Chondrocyte (in vitro differentiated cells): ENCODE data around the gene KCNJ4. TPM values are rescaled to one million over a fixed set of nuclear protein-coding genes. Genes with fewer than 3 reads are reported as not detected.

Experiments
- DNase-seq: peaks from one replicate; pipeline ENCODE4 v3.0.0; 2021; ENCODE audit warnings: mixed read lengths, low spot score
- H3K27ac Mint-ChIP-seq: one replicate; pipeline ENCODE4 v1.8.0; 2021; ENCODE audit warnings: mild to moderate bottlenecking, moderate library complexity, mixed read lengths; ENCODE audit not compliant: unreplicated experiment
- H3K27me3 Mint-ChIP-seq: 2 replicates; pipeline ENCODE4 v1.8.0; 2021; ENCODE audit warnings: low read depth, mixed read lengths
- H3K36me3 Mint-ChIP-seq: 2 replicates; pipeline ENCODE4 v1.8.0; 2021; ENCODE audit warnings: low read depth, mixed read lengths
- H3K4me1 Mint-ChIP-seq: 2 replicates; pipeline ENCODE4 v1.8.0; 2021; ENCODE audit warnings: low read depth, mild to moderate bottlenecking, mixed read lengths
- H3K4me3 Mint-ChIP-seq: one replicate; pipeline ENCODE4 v1.8.0; 2021; ENCODE audit warnings: mild to moderate bottlenecking, moderate library complexity, mixed read lengths; ENCODE audit not compliant: unreplicated experiment
- H3K9me3 Mint-ChIP-seq: 2 replicates; pipeline ENCODE4 v1.8.0; 2021; ENCODE audit warnings: low read depth, mixed read lengths
- CTCF ChIP-seq: fragments of 200-600 bp; sonication (generic); IDR thresholded peaks from 2 replicates; pipeline ENCODE4 v1.5.0; 2021; ENCODE audit warnings: antibody characterized with exemption, mild to moderate bottlenecking, moderate library complexity
- total RNA-seq: library from RNA; stranded (reverse); gene quantifications from 3 replicates; pipeline ENCODE4 v1.2.1, GENCODE V29; 2021

The KCNJ4 gene
- total RNA-seq, 1 donor from 2014 or later, result 0.27 TPM

- H3K9me3 Mint-ChIP-seq, result no peaks in the 10 kb centered on the region
- no peak overlapping the region for H3K27ac Mint-ChIP-seq
- H3K4me3 Mint-ChIP-seq, result no peak overlapping the region
- no peaks in the 10 kb centered on the region for H3K4me1 Mint-ChIP-seq
- DNase-seq, result no peak
- no peak for TF ChIP-seq CTCF
- H3K36me3 Mint-ChIP-seq, result no peaks in the 10 kb centered on the region
- no peaks in the 10 kb centered on the region for H3K27me3 Mint-ChIP-seq
Measured at GRCh38 chr22:38424525-38425080, 30.4 kb downstream of the KCNJ4 start.

- no peak for TF ChIP-seq CTCF
- Mint-ChIP-seq H3K27me3 (no peaks in the 10 kb centered on the region), H3K4me1 (no peaks in the 10 kb centered on the region), H3K9me3 (no peaks in the 10 kb centered on the region), H3K36me3 (no peaks in the 10 kb centered on the region), H3K27ac (no peak overlapping the region), H3K4me3 (no peak overlapping the region)
- DNase-seq, result no peak
Measured at GRCh38 chr22:38423512-38424503, 31.2 kb downstream of the KCNJ4 start.

GRCh38 chr22:38422611-38423511 is 32.1 kb downstream of the KCNJ4 start:
- no peak overlapping the region for H3K4me3 Mint-ChIP-seq
- no peak for DNase-seq
- H3K27ac Mint-ChIP-seq, result no peak overlapping the region
- H3K27me3 Mint-ChIP-seq, result no peaks in the 10 kb centered on the region
- TF ChIP-seq CTCF, result no peak
- H3K9me3 Mint-ChIP-seq, result no peaks in the 10 kb centered on the region
- no peaks in the 10 kb centered on the region for H3K36me3 Mint-ChIP-seq
- H3K4me1 Mint-ChIP-seq, result no peaks in the 10 kb centered on the region

GRCh38 chr22:38420734-38421133 is 34.3 kb downstream of the KCNJ4 start:
- no peaks in the 10 kb centered on the region for H3K36me3 Mint-ChIP-seq
- no peak for DNase-seq
- no peak for TF ChIP-seq CTCF
- no peaks in the 10 kb centered on the region for H3K4me1 Mint-ChIP-seq
- H3K27ac Mint-ChIP-seq, result no peak overlapping the region
- no peak overlapping the region for H3K4me3 Mint-ChIP-seq
- H3K9me3 Mint-ChIP-seq, result no peaks in the 10 kb centered on the region
- H3K27me3 Mint-ChIP-seq, result no peaks in the 10 kb centered on the region

- H3K27ac Mint-ChIP-seq, result no peak overlapping the region
Measured at GRCh38 chr22:38419858-38420160, 35.2 kb downstream of the KCNJ4 start.

More at GRCh38 chr22:38419858-38420160, 35.2 kb downstream of the KCNJ4 start:
- Mint-ChIP-seq H3K36me3 (no peaks in the 10 kb centered on the region), H3K4me1 (no peaks in the 10 kb centered on the region), H3K4me3 (no peak overlapping the region), H3K9me3 (no peaks in the 10 kb centered on the region), H3K27me3 (no peaks in the 10 kb centered on the region)
- peak; percentile 48 for DNase-seq
- TF ChIP-seq CTCF, result no peak
